ENCODE data around the gene SF3B2. TPM values are rescaled to one million over a fixed set of nuclear protein-coding genes. Genes with fewer than 3 reads are reported as not detected.

SF3B2 gene
- total and polyA plus RNA-seq, 2 donors (not counting 1 experiment from before 2014, with no cell fraction given), result 139 to 205 TPM

DNA sequence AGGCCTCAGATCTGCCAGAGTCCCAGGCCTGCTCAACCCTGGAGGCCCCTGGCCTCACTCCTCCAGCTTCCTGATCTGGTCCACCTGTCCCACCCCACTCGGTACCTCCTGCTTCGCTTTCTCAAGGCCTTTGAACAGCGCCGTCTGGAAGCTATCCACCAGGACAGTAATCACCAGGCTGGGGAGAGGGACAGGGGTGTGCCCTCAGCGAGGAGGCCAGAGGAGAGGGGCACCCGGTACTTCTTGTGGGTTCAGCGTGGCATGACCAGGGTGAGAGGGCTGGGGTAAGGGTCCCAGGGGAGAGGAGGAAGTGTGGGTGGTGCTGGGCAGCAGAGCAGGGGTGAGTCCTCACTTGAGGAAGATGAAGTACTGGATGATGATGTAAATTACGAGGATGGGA lies 32.0 kb upstream of the SF3B2 start:
- WGBS (ENCODE audit: insufficient coverage), result 72% methylated on average over 5 of the region's 8 CpGs
- H3K4me1 Mint-ChIP-seq, result peaks cover 5% of the 10 kb centered on the region
- TF ChIP-seq EZH2 (IDR thresholded peaks at IDR 0.05; ENCODE audit: borderline replicate concordance, insufficient read depth, low read depth, low read length, poor library complexity, severe bottlenecking), result no peak
- no peak for TF ChIP-seq CTCF (IDR thresholded peaks at IDR 0.05)
- ChIA-PET CTCF (interaction anchor here (1.6 kb wide), 1 partner anchor 160 kb away, joined by 4 read pairs; the partner anchor contains the start of gene MUS81), POLR2A (no interaction called here)
- H3K4me3 Mint-ChIP-seq, result no peak overlapping the region
- Histone ChIP-seq H3K27me3 (replicated peaks in 1 of 4; ENCODE audit: control extremely low read depth in 1 of 4, control insufficient read depth in 3 of 4, insufficient read depth in 4 of 4, low read length in 3 of 4) (peaks cover 0 to 9% (median 4%) of the 10 kb centered on the region in 4 experiments), H3K9me3 (ENCODE audit: control extremely low read depth in 1 of 3, control insufficient read depth in 2 of 3, insufficient read depth in 1 of 3, low read length in 2 of 3) (no peaks in the 10 kb centered on the region), H3K4me2 (replicated peaks; ENCODE audit: low read depth, low read length, poor library complexity, severe bottlenecking) (no peak overlapping the region), H2AFZ (ENCODE audit: insufficient read depth, low read depth, low read length, poor library complexity, severe bottlenecking) (no peak overlapping the region), H3K79me2 (ENCODE audit: control insufficient read depth, insufficient read depth, low read length) (no peaks in the 10 kb centered on the region), H3K27ac (ENCODE audit: low read length in 2 of 2) (no peak overlapping the region), H3K4me3 (ENCODE audit: control extremely low read depth in 1 of 5, extremely low read depth in 1 of 5, insufficient read depth in 1 of 5, low read depth in 2 of 5, low read length in 4 of 5) (no peak overlapping the region), H3K4me1 (ENCODE audit: control insufficient read depth in 2 of 2, insufficient read depth in 2 of 2, low read length in 2 of 2) (peaks cover 7% of the 10 kb centered on the region in 2 donors), H3K9ac (ENCODE audit: low read length) (no peak overlapping the region), H4K20me1 (ENCODE audit: control insufficient read depth, insufficient read depth, low read length, poor library complexity, severe bottlenecking) (no peaks in the 10 kb centered on the region), H3K36me3 (replicated peaks in 1 of 2; ENCODE audit: control extremely low read depth in 1 of 2, control insufficient read depth in 1 of 2, extremely low read depth in 1 of 2, insufficient read depth in 2 of 2, low read length in 1 of 2) (no peaks in the 10 kb centered on the region)
- intact Hi-C loops (cut with micrococcal nuclease), result no loop called here
- H3K27me3 Mint-ChIP-seq, result peaks cover 4% of the 10 kb centered on the region
- no peak overlapping the region for H3K27ac Mint-ChIP-seq
- H3K9me3 Mint-ChIP-seq (ENCODE audit: insufficient read depth), result no peaks in the 10 kb centered on the region
- ATAC-seq (ENCODE audit: low read depth) (no peak), DNase-seq (no peak)

DNA sequence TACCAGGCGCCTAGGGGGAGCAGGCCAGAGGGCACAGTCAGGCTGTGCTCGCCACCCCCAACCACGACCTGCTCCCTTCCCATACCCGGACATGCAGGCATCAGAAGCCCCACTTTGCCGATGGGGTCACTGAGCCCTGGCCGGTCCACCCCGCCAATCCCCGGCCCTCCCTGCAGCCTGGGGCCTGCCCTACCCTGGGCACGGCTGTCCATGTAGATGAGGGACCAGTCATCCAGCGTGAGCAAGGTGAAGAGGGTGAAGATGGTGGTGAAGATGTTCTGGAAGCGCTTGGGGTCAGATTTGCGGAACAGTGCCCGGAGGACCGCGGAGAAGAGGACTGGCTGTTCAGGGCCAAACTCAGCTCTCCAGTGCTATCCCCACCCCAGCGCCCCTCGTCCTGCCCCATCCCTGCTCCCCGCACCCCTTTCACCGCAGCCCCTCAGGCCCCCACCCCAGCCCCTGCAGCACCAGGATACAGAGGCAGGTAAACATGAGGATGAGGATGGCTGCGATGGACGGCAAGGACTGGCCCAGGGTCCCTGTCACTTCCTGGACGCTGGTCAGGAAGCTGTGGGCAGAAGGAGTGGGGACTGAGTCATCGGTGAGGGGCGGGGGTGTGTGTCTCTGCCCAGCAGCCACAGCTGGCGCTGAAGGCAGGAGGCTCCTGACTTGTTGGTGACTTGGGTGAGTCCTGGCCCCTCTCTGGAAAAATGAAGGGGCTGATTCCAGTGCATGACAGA lies 31.4 kb upstream of the SF3B2 start:
- Histone ChIP-seq H3K4me3 (ENCODE audit: control extremely low read depth in 1 of 5, extremely low read depth in 1 of 5, insufficient read depth in 1 of 5, low read depth in 2 of 5, low read length in 4 of 5) (no peak overlapping the region), H3K27ac (ENCODE audit: low read length in 2 of 2) (no peak overlapping the region), H2AFZ (ENCODE audit: insufficient read depth, low read depth, low read length, poor library complexity, severe bottlenecking) (no peak overlapping the region), H3K79me2 (ENCODE audit: control insufficient read depth, insufficient read depth, low read length) (no peaks in the 10 kb centered on the region), H3K27me3 (replicated peaks in 1 of 4; ENCODE audit: control extremely low read depth in 1 of 4, control insufficient read depth in 3 of 4, insufficient read depth in 4 of 4, low read length in 3 of 4) (peaks cover 0 to 9% (median 4%) of the 10 kb centered on the region in 4 experiments), H3K36me3 (replicated peaks in 1 of 2; ENCODE audit: control extremely low read depth in 1 of 2, control insufficient read depth in 1 of 2, extremely low read depth in 1 of 2, insufficient read depth in 2 of 2, low read length in 1 of 2) (no peaks in the 10 kb centered on the region), H3K4me2 (replicated peaks; ENCODE audit: low read depth, low read length, poor library complexity, severe bottlenecking) (no peak overlapping the region), H3K9ac (ENCODE audit: low read length) (no peak overlapping the region), H3K9me3 (ENCODE audit: control extremely low read depth in 1 of 3, control insufficient read depth in 2 of 3, insufficient read depth in 1 of 3, low read length in 2 of 3) (no peaks in the 10 kb centered on the region), H3K4me1 (ENCODE audit: control insufficient read depth in 2 of 2, insufficient read depth in 2 of 2, low read length in 2 of 2) (peaks cover 7% of the 10 kb centered on the region in 2 donors), H4K20me1 (ENCODE audit: control insufficient read depth, insufficient read depth, low read length, poor library complexity, severe bottlenecking) (no peaks in the 10 kb centered on the region)
- DNase-seq (no peak), ATAC-seq (ENCODE audit: low read depth) (no peak)
- Mint-ChIP-seq H3K27me3 (peaks cover 4% of the 10 kb centered on the region), H3K9me3 (ENCODE audit: insufficient read depth) (no peaks in the 10 kb centered on the region), H3K4me1 (peaks cover 5% of the 10 kb centered on the region), H3K27ac (no peak overlapping the region), H3K4me3 (no peak overlapping the region)
- TF ChIP-seq CTCF (IDR thresholded peaks at IDR 0.05) (no peak), EZH2 (IDR thresholded peaks at IDR 0.05; ENCODE audit: borderline replicate concordance, insufficient read depth, low read depth, low read length, poor library complexity, severe bottlenecking) (no peak)
- intact Hi-C loops (cut with micrococcal nuclease), result no loop called here
- ChIA-PET POLR2A (interaction anchor here (0.6 kb wide), 1 partner anchor 134 kb away, joined by 10 read pairs; no protein-coding TSS in a partner anchor), CTCF (interaction anchor here (1.2 to 1.9 kb wide), 3 partner anchors 136 to 201 kb away, joined by 3 to 13 read pairs (median 4); partner anchors contain the start of gene MUS81)
- 68% methylated on average over 18 of the region's 25 CpGs for whole genome bisulfite sequencing (ENCODE audit: insufficient coverage)
